NCI-H460 (cell line): Measurements from ENCODE around the gene BPIFA1. TPM values are rescaled to one million over a fixed set of nuclear protein-coding genes. Genes with fewer than 3 reads are reported as not detected.

Experiments
- DNase-seq: peaks from one replicate; pipeline ENCODE4 v3.0.0-alpha.2; 2016; ENCODE audit warnings: low read depth; ENCODE audit errors: extremely low read depth
- total RNA-seq: library from RNA; depleted of rRNA; stranded (reverse); fragments of >200 nt; shearing (Covaris generic); gene quantifications from 2 replicates; pipeline ENCODE4 v1.2.3, GENCODE V29; 2014

Gene BPIFA1
- total RNA-seq, 1 experiment from 2014 or later, result not detected

GRCh38 chr20:33277471-33278441 lies 42.0 kb downstream of the BPIFA1 start:
- no peak for DNase-seq

GRCh38 chr20:33278700-33279099 lies 42.9 kb downstream of the BPIFA1 start:
- DNase-seq, result no peak

GRCh38 chr20:33279261-33279910 lies 43.6 kb downstream of the BPIFA1 start:
- DNase-seq, result no peak

GRCh38 chr20:33280000-33280680 lies 44.3 kb downstream of the BPIFA1 start:
- no peak for DNase-seq

GRCh38 chr20:33280775-33281174 lies 45.0 kb downstream of the BPIFA1 start:
- no peak for DNase-seq

GRCh38 chr20:33281550-33282146 lies 45.9 kb downstream of the BPIFA1 start:
- DNase-seq, result no peak

GRCh38 chr20:33282196-33282934 lies 46.6 kb downstream of the BPIFA1 start:
- no peak for DNase-seq

- DNase-seq, result no peak
Observed at GRCh38 chr20:33282991-33283555, 47.3 kb downstream of the BPIFA1 start, which contains the start of gene BPIFB1. Gene BPIFB1 (plus strand): TSS chr20:33283214. CDS start chr20:33286074, 2,860 bp downstream.

GRCh38 chr20:33284284-33284683 lies 48.5 kb downstream of the BPIFA1 start:
- DNase-seq, result no peak

- no peak for DNase-seq
Observed at GRCh38 chr20:33284937-33285336, 49.1 kb downstream of the BPIFA1 start.

GRCh38 chr20:33285861-33286495 lies 50.2 kb downstream of the BPIFA1 start:
- DNase-seq, result no peak

- no peak for DNase-seq
Observed at GRCh38 chr20:33287884-33288283, 52.1 kb downstream of the BPIFA1 start.

GRCh38 chr20:33290852-33291251 lies 55.1 kb downstream of the BPIFA1 start:
- DNase-seq, result no peak

- DNase-seq, result no peak
Observed at GRCh38 chr20:33291416-33291815, 55.6 kb downstream of the BPIFA1 start.

- peak; percentile 22 for DNase-seq
Observed at GRCh38 chr20:33291830-33292355, 56.1 kb downstream of the BPIFA1 start.
